HEK293T (cell line): ENCODE measurements around the gene PAFAH2.

Experiments
- BHLHE40 ChIP-seq: fragments of 450-650 bp; IDR thresholded peaks from 2 replicates; pipeline ENCODE4 v1.6.1; 2016; ENCODE audit warnings: mild to moderate bottlenecking, moderate library complexity, borderline replicate concordance
- CTBP1 ChIP-seq: fragments of 450-650 bp; IDR thresholded peaks from 2 replicates; pipeline ENCODE4 v1.6.1; 2016; ENCODE audit warnings: borderline replicate concordance
- ELF4 ChIP-seq: fragments of 450-650 bp; IDR thresholded peaks from 2 replicates; pipeline ENCODE4 v1.6.1; 2017; ENCODE audit warnings: antibody characterized with exemption
- FOXA1 ChIP-seq: fragments of 450-650 bp; IDR thresholded peaks from 2 replicates; pipeline ENCODE4 v1.6.1; 2016; ENCODE audit warnings: mild to moderate bottlenecking
- FOXM1 ChIP-seq: fragments of 450-650 bp; IDR thresholded peaks from 2 replicates; pipeline ENCODE4 v1.6.1; 2017; ENCODE audit warnings: mild to moderate bottlenecking, borderline replicate concordance
- HDGF ChIP-seq: fragments of 450-650 bp; IDR thresholded peaks from 2 replicates; pipeline ENCODE4 v1.6.1; 2017; ENCODE audit warnings: antibody characterized with exemption, borderline replicate concordance
- SP1 ChIP-seq: fragments of 450-650 bp; IDR thresholded peaks from 2 replicates; pipeline ENCODE4 v1.6.1; 2017
- SUZ12 ChIP-seq: fragments of 450-650 bp; IDR thresholded peaks from 2 replicates; pipeline ENCODE4 v1.6.1; 2016; ENCODE audit warnings: mild to moderate bottlenecking

DNA sequence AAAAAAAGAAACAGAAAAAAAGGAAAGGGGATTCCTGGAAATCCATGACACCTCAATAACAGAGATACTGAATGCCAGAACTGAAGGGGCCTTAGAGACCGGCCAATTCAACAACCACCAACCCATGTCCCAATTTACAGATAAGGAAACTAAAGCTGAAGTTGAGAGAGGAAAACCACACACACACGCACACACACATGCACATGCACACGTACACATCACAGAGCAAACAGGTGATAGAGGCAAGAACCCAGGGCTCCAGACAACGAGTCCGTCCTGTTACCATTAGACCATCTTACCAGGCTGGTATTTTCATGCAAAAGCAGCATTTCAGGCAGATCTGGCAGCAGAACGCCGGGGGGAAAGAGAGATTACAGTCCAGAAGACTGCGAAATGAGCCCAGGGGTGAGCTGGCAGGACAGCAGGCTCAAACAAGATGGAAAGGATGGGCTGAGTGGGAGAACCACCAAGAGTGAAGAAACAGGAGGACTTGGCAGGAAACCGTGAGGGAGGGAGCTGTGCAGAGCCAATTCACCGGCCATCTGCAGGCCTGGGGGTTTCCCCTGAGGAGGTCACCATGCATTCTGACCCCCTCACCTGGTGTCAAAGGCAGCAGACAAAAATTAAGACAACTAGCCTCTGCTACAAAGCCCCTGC lies 43.5 kb downstream of the PAFAH2 start:
- TF ChIP-seq ELF4 (no peak), FOXM1 (no peak), BHLHE40 (no peak), SUZ12 (no peak), CTBP1 (no peak), HDGF (no peak), FOXA1 (no peak), SP1 (no peak)
